Testis (tissue), 2 donors: ENCODE data around the gene LRRC18.

ENCODE experiments used
- POLR2A ChIP-seq: fragments of 450-650 bp; IDR thresholded peaks from one replicate; pipeline ENCODE4 v1.6.1; 2017; ENCODE audit warnings: antibody characterized with exemption, mild to moderate bottlenecking, moderate library complexity
- TF ChIP-seq, protein P1 (sequence below), 3 experiments: fragments of 450-650 bp in 2 of 3; fragments of 200-600 bp in 1 of 3; sonication (generic) in 1 of 3; IDR thresholded peaks; one replicate each; pipeline ENCODE4 v1.5.1; 2016 to 2019; ENCODE audit warnings: antibody characterized with exemption in 3 of 3, mild to moderate bottlenecking in 2 of 3, moderate library complexity in 1 of 3

DNA sequence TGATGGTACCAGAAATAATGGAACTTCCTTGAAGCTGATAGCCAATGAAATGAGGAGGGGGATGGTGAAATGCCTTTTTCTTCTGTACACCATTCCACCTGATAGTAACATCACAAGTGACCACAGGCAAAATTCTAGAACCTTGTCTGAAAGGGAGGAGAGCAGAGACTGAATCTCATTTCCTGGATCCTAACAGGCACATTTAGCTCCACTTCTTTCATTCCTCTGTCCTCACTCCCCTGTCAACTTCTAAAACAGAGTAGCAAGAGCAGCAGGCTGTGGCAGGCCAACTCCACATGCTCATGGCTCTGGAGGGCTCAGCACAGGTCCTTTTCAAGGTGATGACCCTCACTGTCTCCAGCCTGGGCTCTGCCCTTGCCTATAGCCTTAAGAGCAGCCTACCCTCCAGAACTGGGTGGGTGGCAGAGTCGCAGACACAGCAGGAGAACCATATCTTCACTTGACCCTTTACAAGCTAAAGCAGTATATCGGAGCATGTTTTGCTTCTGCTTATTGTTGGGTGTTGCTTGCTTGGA, at the start of gene LRRC18:
- TF ChIP-seq POLR2A: no peak
- TF ChIP-seq, protein P1, sequence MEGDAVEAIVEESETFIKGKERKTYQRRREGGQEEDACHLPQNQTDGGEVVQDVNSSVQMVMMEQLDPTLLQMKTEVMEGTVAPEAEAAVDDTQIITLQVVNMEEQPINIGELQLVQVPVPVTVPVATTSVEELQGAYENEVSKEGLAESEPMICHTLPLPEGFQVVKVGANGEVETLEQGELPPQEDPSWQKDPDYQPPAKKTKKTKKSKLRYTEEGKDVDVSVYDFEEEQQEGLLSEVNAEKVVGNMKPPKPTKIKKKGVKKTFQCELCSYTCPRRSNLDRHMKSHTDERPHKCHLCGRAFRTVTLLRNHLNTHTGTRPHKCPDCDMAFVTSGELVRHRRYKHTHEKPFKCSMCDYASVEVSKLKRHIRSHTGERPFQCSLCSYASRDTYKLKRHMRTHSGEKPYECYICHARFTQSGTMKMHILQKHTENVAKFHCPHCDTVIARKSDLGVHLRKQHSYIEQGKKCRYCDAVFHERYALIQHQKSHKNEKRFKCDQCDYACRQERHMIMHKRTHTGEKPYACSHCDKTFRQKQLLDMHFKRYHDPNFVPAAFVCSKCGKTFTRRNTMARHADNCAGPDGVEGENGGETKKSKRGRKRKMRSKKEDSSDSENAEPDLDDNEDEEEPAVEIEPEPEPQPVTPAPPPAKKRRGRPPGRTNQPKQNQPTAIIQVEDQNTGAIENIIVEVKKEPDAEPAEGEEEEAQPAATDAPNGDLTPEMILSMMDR (IDR thresholded peaks at IDR 0.05): no peak
